GM23248 (cell line): ENCODE data around the gene CDON.

Experiments
- EZH2 ChIP-seq: fragments of 200-600 bp; sonication (generic); IDR thresholded peaks from 2 replicates; pipeline ENCODE4 v1.6.1; 2018; ENCODE audit warnings: antibody characterized with exemption, mild to moderate bottlenecking; ENCODE audit not compliant: insufficient read depth, poor library complexity, severe bottlenecking
- EZH2phosphoT487 ChIP-seq: fragments of 200-600 bp; sonication (generic); IDR thresholded peaks from 2 replicates; pipeline ENCODE4 v1.6.1; 2018; ENCODE audit warnings: antibody characterized with exemption, moderate library complexity, mild to moderate bottlenecking, low read depth; ENCODE audit not compliant: insufficient read depth

DNA sequence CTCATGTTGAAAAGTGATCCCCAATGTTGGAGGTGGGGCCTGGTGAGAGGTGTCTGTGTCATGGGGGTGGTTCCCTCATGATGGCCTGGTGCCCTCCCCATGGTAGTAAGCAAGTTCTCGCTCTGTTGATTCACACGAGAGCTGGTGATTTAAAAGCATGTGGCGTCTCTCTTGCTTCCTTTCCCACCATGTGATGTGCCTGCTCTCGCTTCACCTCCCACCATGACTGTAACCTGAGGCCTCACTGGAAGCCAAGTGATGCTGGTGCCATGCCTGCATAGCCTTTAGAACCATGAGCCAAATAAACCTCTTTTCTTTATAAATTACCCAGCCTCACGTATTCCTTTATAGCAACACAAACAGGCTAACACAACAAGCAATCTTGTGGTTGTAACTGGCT is 64.4 kb downstream of the CDON start:
- no peak for TF ChIP-seq EZH2
- TF ChIP-seq EZH2phosphoT487: no peak
